Panc1 (cell line): ENCODE results near the gene KIAA1191.

Experiments used
- CTCF ChIP-seq: fragments of 450-650 bp; IDR thresholded peaks from 2 replicates; pipeline ENCODE4 v1.5.1; 2017; ENCODE audit warnings: mild to moderate bottlenecking
- POLR2AphosphoS5 ChIP-seq: IDR thresholded peaks from 2 replicates; pipeline ENCODE4 v1.6.1; 2012; ENCODE audit warnings: mild to moderate bottlenecking, low read depth, low read length, moderate library complexity
- REST ChIP-seq, 2 experiments: IDR thresholded peaks; 2 replicates each; pipeline ENCODE4 v1.6.1; 2011 to 2012; ENCODE audit warnings: low read depth in 2 of 2, control low read depth in 1 of 2, low read length in 1 of 2, mild to moderate bottlenecking in 1 of 2, moderate library complexity in 1 of 2; ENCODE audit not compliant: insufficient read depth in 1 of 2
- SIN3A ChIP-seq: IDR thresholded peaks from 2 replicates; pipeline ENCODE4 v1.6.1; 2012; ENCODE audit warnings: low read depth, mild to moderate bottlenecking, low read length, moderate library complexity, borderline replicate concordance; ENCODE audit not compliant: insufficient read depth

GRCh38 chr5:176392526-176392925 is 31.0 kb upstream of the KIAA1191 start:
- TF ChIP-seq CTCF (no peak), REST (IDR thresholded peaks at IDR 0.05; ENCODE audit: insufficient read depth in 1 of 2, low read depth in 2 of 2, low read length in 1 of 2) (no peak), SIN3A (no peak), POLR2AphosphoS5 (no peak)
